Adrenal gland (tissue), 5 donors: ENCODE measurements around the gene KCNAB2.

Experiments
- CTCF ChIP-seq, 6 experiments: fragments of 450-650 bp in 4 of 6; fragments of 200-600 bp in 2 of 6; sonication (generic) in 1 of 6; IDR thresholded peaks; 1 replicate in 5 of 6; 2 replicates in 1 of 6; pipeline versions ENCODE4 v1.5.1 to v1.8.0; 2016 to 2021; ENCODE audit warnings: antibody characterized with exemption in 6 of 6, mild to moderate bottlenecking in 2 of 6, moderate library complexity in 1 of 6
- POLR2A ChIP-seq, 2 donors: fragments of 450-650 bp; IDR thresholded peaks; one replicate each; pipeline ENCODE4 v1.6.1; 2017; ENCODE audit warnings: antibody characterized with exemption in 2 of 2, mild to moderate bottlenecking in 2 of 2, moderate library complexity in 1 of 2
- donor health status: DM: no; HTN: no; CAD: no.

- TF ChIP-seq CTCF (IDR thresholded peaks at IDR 0.05) (no peak), POLR2A (IDR thresholded peaks at IDR 0.05) (no peak)
These were observed 37.0 kb upstream of the KCNAB2 start for GRCh38 chr1:6008696-6009095.
